Activated T-cell treated with anti-CD3 and anti-CD28 coated beads for 24 hours (primary cell): ENCODE measurements around the gene CHD5.

ENCODE experiments used
- DNase-seq: peaks from one replicate; pipeline ENCODE4 v3.0.0-alpha.2; 2020; ENCODE audit warnings: low read depth

Gene CHD5

GRCh38 chr1:6098303-6099215 is 81.6 kb downstream of the CHD5 start:
- no peak for DNase-seq

GRCh38 chr1:6097824-6098223 is 82.3 kb downstream of the CHD5 start:
- no peak for DNase-seq

GRCh38 chr1:6097117-6097595 is 83.0 kb downstream of the CHD5 start:
- no peak for DNase-seq

GRCh38 chr1:6096243-6097116 is 83.6 kb downstream of the CHD5 start:
- no peak for DNase-seq

GRCh38 chr1:6095511-6096242 is 84.4 kb downstream of the CHD5 start:
- DNase-seq, result no peak

GRCh38 chr1:6094801-6095505 is 85.2 kb downstream of the CHD5 start:
- DNase-seq, result no peak

GRCh38 chr1:6094246-6094645 is 85.9 kb downstream of the CHD5 start:
- no peak for DNase-seq

- no peak for DNase-seq
Observed at GRCh38 chr1:6093611-6094010, 86.5 kb downstream of the CHD5 start.

GRCh38 chr1:6093071-6093470 is 87.0 kb downstream of the CHD5 start:
- DNase-seq, result no peak

- no peak for DNase-seq
Observed at GRCh38 chr1:6092211-6092610, 87.9 kb downstream of the CHD5 start.

- no peak for DNase-seq
Observed at GRCh38 chr1:6091823-6092109, 88.4 kb downstream of the CHD5 start.

GRCh38 chr1:6090996-6091822 is 88.9 kb downstream of the CHD5 start:
- DNase-seq, result no peak

- DNase-seq, result no peak
Observed at GRCh38 chr1:6090288-6090687, 89.8 kb downstream of the CHD5 start.

GRCh38 chr1:6088956-6089355 is 91.2 kb downstream of the CHD5 start:
- no peak for DNase-seq

GRCh38 chr1:6087958-6088357 is 92.2 kb downstream of the CHD5 start:
- DNase-seq, result no peak

GRCh38 chr1:6087377-6087772 is 92.7 kb downstream of the CHD5 start:
- DNase-seq, result no peak

- DNase-seq, result no peak
Observed at GRCh38 chr1:6086762-6087376, 93.3 kb downstream of the CHD5 start.

GRCh38 chr1:6086358-6086757 is 93.8 kb downstream of the CHD5 start:
- no peak for DNase-seq

- DNase-seq, result no peak
Observed at GRCh38 chr1:6085666-6086065, 94.5 kb downstream of the CHD5 start.

GRCh38 chr1:6084781-6085495 is 95.2 kb downstream of the CHD5 start:
- DNase-seq, result no peak
